Colonic mucosa (tissue), 4 donors: Measurements from ENCODE around the gene RAPGEF1. TPM values are rescaled to one million over a fixed set of nuclear protein-coding genes. Genes with fewer than 3 reads are reported as not detected.

ENCODE experiments used
- DNase-seq: peaks from one replicate; pipeline ENCODE4 v3.0.0-alpha.2; 2020
- H3K27ac ChIP-seq: fragments of 200-600 bp; one replicate; pipeline ENCODE4 v1.8.0; 2021
- H3K27me3 ChIP-seq: fragments of 200-600 bp; one replicate; pipeline ENCODE4 v1.8.0; 2021
- H3K36me3 ChIP-seq: fragments of 200-600 bp; one replicate; pipeline ENCODE4 v1.8.0; 2021
- H3K4me1 ChIP-seq: fragments of 200-600 bp; one replicate; pipeline ENCODE4 v1.8.0; 2021; ENCODE audit warnings: mild to moderate bottlenecking
- H3K4me3 ChIP-seq: fragments of 200-600 bp; one replicate; pipeline ENCODE4 v1.8.0; 2021
- H3K9ac ChIP-seq, 2 donors: one replicate each; pipeline ENCODE4 v1.7.0; 2013; ENCODE audit warnings: control low read depth in 2 of 2, low read depth in 2 of 2, low read length in 2 of 2
- H3K9me3 ChIP-seq: fragments of 200-600 bp; one replicate; pipeline ENCODE4 v1.8.0; 2021
- intact Hi-C: fragments of 100-400 bp; cut with DNase I; formaldehyde crosslinking; loops from one replicate; pipeline ENCODE4 v1.14.1; 2022
- total RNA-seq, 2 donors: library from RNA; stranded (reverse); fragmentation: NEBNext Ultra II Directional in 1 of 2; extraction: Animal tissue kit (Norgen Biotek cat#: 25700) in 1 of 2; gene quantifications; one replicate each; pipeline ENCODE4 v1.2.1, GENCODE V29; 2021
- TF ChIP-seq, protein P1 (sequence below): fragments of 200-600 bp; IDR thresholded peaks from one replicate; pipeline ENCODE4 v1.8.0; 2022; ENCODE audit warnings: antibody characterized with exemption, mild to moderate bottlenecking
- donor health status: healthy.
- donor health status: DM: no; HTN: no; CAD: no.
- donor health status: DM: no; HTN: no; CAD: no.

RAPGEF1 gene
- total RNA-seq, 2 donors from 2014 or later = 47.2 to 58.6 TPM

DNA sequence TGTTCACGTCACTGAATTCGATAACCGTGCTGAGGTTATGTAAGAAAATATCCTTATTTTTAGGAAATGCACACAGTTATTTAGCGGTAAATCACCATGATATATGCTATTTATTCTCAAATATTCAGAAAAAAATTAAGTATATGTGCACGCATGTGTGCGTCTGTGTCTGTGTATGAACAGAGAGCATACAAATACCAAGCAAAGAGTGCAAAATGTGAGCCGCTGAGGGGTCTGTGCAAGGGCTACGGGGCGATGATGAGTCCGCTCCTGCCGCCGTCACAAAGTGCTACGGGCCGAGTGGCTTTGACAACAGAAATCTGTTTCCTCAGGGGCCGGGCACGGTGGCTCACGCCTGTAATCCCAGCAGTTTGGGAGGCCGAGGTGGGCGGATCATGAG is 201.9 kb downstream of the RAPGEF1 start:
- H3K9me3 ChIP-seq = no peaks in the 10 kb centered on the region
- H3K27me3 ChIP-seq = no peaks in the 10 kb centered on the region
- no peaks in the 10 kb centered on the region for H3K4me1 ChIP-seq
- no peaks in the 10 kb centered on the region for H3K36me3 ChIP-seq
- H3K9ac ChIP-seq = no peak overlapping the region
- no peak overlapping the region for H3K27ac ChIP-seq
- TF ChIP-seq, protein P1, sequence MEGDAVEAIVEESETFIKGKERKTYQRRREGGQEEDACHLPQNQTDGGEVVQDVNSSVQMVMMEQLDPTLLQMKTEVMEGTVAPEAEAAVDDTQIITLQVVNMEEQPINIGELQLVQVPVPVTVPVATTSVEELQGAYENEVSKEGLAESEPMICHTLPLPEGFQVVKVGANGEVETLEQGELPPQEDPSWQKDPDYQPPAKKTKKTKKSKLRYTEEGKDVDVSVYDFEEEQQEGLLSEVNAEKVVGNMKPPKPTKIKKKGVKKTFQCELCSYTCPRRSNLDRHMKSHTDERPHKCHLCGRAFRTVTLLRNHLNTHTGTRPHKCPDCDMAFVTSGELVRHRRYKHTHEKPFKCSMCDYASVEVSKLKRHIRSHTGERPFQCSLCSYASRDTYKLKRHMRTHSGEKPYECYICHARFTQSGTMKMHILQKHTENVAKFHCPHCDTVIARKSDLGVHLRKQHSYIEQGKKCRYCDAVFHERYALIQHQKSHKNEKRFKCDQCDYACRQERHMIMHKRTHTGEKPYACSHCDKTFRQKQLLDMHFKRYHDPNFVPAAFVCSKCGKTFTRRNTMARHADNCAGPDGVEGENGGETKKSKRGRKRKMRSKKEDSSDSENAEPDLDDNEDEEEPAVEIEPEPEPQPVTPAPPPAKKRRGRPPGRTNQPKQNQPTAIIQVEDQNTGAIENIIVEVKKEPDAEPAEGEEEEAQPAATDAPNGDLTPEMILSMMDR = no peak
- intact Hi-C loops = no loop called here
- H3K4me3 ChIP-seq = no peak overlapping the region
- DNase-seq = no peak

DNA sequence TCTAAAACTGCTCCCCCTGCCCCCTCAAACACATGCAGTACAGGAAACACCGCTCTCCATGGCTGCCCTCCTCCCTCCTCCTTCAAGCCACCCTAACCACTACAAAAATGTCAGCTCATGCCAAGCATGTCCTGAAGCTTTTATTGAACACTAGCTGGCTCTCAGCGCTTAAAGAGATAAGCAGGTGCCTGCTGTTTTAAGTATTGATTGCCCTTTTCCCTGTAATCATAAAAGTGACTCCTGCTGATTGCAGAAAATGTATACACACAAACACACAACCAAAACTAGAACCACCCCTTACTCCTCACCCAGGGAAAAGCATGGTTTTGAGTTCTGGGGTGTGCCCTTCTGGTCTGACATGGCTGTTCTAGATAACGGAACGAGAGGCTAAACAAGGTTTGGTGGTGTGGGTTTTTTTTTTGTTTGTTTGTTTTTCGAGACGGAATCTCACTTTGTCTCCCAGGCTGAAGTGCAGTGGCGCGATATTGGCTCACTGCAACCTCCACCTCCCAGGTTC is 205.1 kb downstream of the RAPGEF1 start:
- no peaks in the 10 kb centered on the region for H3K27me3 ChIP-seq
- peaks cover 6% of the 10 kb centered on the region for H3K4me1 ChIP-seq
- H3K4me3 ChIP-seq = no peak overlapping the region
- TF ChIP-seq, protein P1 = no peak
- H3K9me3 ChIP-seq = no peaks in the 10 kb centered on the region
- no peak for DNase-seq
- H3K36me3 ChIP-seq = no peaks in the 10 kb centered on the region
- H3K9ac ChIP-seq = no peak overlapping the region
- intact Hi-C loops = no loop called here
- no peak overlapping the region for H3K27ac ChIP-seq

DNA sequence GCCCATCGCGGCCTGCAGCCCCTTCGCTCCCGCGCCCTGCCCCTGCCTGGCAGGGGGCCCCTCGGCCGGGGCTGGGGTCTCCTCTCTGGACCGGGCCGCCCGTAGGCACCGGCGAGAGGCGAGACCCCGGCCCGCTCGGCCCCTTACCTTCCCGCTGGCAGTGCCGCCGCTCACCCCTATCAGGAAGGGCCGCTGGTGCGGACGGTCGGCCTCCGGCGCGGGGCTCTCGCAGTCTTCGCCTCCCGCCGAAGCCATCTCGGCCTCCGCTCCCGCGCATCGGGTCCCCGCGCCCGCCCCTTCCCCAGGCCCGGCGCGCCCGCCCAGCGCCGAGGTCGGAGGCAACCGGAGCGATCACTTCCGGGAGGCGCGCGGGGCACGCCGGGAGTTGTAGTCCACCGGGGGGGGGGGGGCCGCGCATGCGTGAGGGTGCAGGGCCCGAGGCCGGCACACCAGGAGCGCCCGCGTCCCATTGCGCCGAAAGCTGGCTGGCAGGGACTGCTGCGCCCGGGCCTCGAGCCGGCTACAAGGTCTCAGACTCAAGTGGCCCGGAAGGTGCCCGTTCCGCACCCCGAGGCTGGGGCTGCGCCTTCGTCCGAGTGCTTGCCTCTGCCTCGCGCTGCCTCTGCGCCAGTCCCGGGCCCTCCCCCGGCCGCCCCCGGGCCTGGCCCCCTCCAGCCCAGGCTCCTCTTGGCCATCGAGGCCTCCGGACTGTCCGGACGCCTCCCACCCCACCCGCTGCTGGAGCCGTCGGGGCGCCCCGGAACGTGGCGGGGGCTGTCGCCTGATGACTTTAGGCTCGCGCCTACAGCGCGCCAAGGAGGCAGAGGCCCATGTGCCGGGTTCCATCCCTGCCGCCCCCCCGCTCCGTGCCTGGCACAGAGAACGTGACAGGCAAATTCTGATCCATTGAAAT is 208.7 kb downstream of the RAPGEF1 start, which contains the start of gene UCK1:
TSS of gene UCK1 (minus strand) at position 344 of the 913 bp plus-strand sequence. CDS start at position 255, 89 bp downstream.
- DNase-seq = peak; percentile 71
- Histone ChIP-seq H3K9ac (peak within 1 kb of the TSS; percentile 80 to 93), H3K9me3 (no peaks in the 10 kb centered on the region), H3K36me3 (peaks cover 3% of the 10 kb centered on the region), H3K27me3 (no peaks in the 10 kb centered on the region), H3K27ac (peak within 1 kb of the TSS; percentile 36), H3K4me1 (peaks cover 10% of the 10 kb centered on the region), H3K4me3 (peak within 1 kb of the TSS; percentile 100)
- TF ChIP-seq, protein P1 = no peak
- intact Hi-C loops = no loop called here

DNA sequence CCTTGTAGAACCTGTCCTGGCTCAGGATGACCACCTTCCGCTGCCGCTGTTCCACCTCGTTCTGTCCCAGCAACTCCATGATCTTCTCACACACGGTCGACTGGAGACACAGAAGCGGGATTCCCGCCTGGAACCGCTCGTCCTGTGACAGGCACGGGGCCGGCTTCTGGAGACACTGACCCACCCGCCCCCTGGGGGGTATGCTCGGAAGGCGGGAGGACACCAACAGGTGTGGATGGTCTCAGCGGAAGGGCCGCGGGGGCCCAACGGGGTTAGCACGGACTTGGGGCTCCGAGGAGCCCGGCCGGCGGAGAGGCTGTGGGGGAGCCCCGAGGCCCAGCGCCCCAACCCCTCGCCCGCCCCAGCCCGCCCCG is 209.3 kb downstream of the RAPGEF1 start:
- peak; percentile 42 for DNase-seq

More for the DNA sequence above, 209.3 kb downstream of the RAPGEF1 start:
- Histone ChIP-seq H3K36me3 (peaks cover 5% of the 10 kb centered on the region), H3K9me3 (no peaks in the 10 kb centered on the region), H3K4me3 (peak overlapping the region; percentile 100), H3K27ac (peak overlapping the region; percentile 36), H3K9ac (peak overlapping the region; percentile 80 to 93), H3K4me1 (peaks cover 10% of the 10 kb centered on the region), H3K27me3 (no peaks in the 10 kb centered on the region)
- intact Hi-C loops = no loop called here
- TF ChIP-seq, protein P1 = no peak
